ENCODE results near the gene ARFGEF2. TPM values are rescaled to one million over a fixed set of nuclear protein-coding genes. Genes with fewer than 3 reads are reported as not detected.
"Not testable (repeated sequence)": the region's sequence is repeated elsewhere in the genome, so short reads cannot be mapped to it uniquely, and the experiment has no call there.

ARFGEF2 gene
- total RNA-seq, 1 donor from 2014 or later, result 28.3 TPM

DNA sequence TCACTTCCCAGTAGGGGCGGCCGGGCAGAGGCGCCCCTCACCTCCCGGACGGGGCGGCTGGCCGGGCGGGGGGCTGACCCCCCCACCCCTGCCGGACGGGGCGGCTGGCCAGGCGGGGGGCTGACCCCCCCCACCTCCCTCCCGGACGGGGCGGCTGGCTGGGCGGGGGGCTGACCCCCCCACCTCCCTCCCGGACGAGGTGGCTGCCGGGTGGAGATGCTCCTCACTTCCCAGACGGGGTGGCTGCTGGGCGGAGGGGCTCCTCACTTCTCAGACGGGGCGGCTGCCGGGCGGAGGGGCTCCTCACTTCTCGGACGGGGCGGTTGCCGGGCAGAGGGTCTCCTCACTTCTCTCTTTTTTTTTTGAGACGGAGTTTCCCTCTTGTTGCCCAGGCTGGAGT, 14.7 kb downstream of the ARFGEF2 start:
- H3K9me3 Mint-ChIP-seq; H3K27me3 Mint-ChIP-seq (ENCODE audit: insufficient read depth); H3K4me3 Mint-ChIP-seq; H3K36me3 Mint-ChIP-seq (ENCODE audit: low read depth); intact Hi-C loops (cut with micrococcal nuclease); DNase-seq (ENCODE audit: low spot score); H3K27ac Mint-ChIP-seq: not testable (repeated sequence)
- peaks cover 10% of the 10 kb centered on the region for H3K4me1 Mint-ChIP-seq (ENCODE audit: low read depth)

DNA sequence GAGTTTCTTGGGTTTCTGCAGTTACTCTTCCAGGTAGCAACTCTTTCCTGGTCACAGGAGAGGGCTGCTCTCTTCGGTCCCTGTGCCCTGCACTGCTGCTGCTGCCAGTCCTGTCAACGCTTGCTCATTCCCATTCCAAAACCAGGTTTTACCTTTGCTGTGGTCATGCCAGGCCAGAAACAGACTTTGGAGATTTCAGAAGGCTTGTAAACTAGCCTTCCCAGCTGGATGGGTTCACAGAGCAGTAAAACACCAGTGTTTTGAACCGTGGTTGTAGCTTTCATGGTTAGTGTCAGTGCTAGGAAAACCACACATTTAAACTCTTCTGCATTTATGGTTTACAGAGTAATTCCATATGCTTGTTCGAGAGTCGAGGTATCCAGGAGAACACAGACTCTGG, 16.2 kb downstream of the ARFGEF2 start:
- Mint-ChIP-seq H3K4me1 (ENCODE audit: low read depth) (peaks cover 10% of the 10 kb centered on the region), H3K27me3 (ENCODE audit: insufficient read depth) (no peaks in the 10 kb centered on the region), H3K4me3 (no peak overlapping the region), H3K27ac (no peak overlapping the region), H3K36me3 (ENCODE audit: low read depth) (peaks cover 5% of the 10 kb centered on the region), H3K9me3 (no peaks in the 10 kb centered on the region)
- DNase-seq (ENCODE audit: low spot score), result no peak
- intact Hi-C loops (cut with micrococcal nuclease), result no loop called here

DNA sequence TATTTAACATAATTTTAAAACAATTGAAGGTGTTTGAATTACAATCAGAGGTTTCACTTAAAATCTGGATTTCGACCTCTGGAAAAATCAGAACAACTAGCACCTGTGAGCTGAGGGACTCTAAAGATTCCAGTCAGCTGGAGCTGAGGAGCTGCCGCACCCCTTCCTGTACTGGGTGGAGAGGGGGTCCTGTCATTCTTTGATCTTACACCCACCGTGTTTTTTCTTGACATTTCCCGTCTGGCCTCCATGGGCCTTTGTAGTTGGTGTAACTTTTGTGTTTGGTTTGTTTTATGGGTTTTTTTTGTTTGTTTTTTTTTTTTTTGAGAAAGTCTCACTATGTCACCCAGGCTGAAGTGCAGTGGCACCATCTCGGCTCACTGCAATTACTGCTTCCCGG, 17.2 kb downstream of the ARFGEF2 start:
- Mint-ChIP-seq H3K9me3 (no peaks in the 10 kb centered on the region), H3K4me3 (no peak overlapping the region), H3K27me3 (ENCODE audit: insufficient read depth) (no peaks in the 10 kb centered on the region), H3K4me1 (ENCODE audit: low read depth) (peaks cover 10% of the 10 kb centered on the region), H3K27ac (no peak overlapping the region), H3K36me3 (ENCODE audit: low read depth) (peaks cover 12% of the 10 kb centered on the region)
- no peak for DNase-seq (ENCODE audit: low spot score)
- intact Hi-C loops (cut with micrococcal nuclease), result no loop called here

DNA sequence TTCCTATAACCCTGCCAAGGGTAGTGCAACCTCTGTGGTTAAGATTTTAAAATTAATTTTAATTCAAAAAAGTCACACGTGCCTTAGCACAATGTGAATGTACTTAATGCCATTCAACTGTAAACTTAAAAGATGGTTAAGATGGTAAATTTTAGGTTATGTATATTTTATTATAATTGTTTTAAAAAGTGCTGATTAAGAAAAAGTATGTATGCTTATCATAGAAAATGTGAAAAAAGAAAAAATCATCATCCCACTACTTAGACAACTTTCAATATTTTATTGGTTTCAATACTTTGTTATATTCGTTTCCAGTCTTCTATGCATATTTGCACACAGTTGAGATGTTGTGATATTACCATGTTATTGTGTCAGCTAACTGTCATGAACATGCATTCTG, 18.7 kb downstream of the ARFGEF2 start:
- intact Hi-C loops (cut with micrococcal nuclease), result no loop called here
- H3K27me3 Mint-ChIP-seq (ENCODE audit: insufficient read depth), result no peaks in the 10 kb centered on the region
- H3K9me3 Mint-ChIP-seq, result no peaks in the 10 kb centered on the region
- H3K4me1 Mint-ChIP-seq (ENCODE audit: low read depth), result no peaks in the 10 kb centered on the region
- H3K4me3 Mint-ChIP-seq, result no peak overlapping the region
- no peak for DNase-seq (ENCODE audit: low spot score)
- H3K36me3 Mint-ChIP-seq (ENCODE audit: low read depth), result peaks cover 13% of the 10 kb centered on the region
- no peak overlapping the region for H3K27ac Mint-ChIP-seq

DNA sequence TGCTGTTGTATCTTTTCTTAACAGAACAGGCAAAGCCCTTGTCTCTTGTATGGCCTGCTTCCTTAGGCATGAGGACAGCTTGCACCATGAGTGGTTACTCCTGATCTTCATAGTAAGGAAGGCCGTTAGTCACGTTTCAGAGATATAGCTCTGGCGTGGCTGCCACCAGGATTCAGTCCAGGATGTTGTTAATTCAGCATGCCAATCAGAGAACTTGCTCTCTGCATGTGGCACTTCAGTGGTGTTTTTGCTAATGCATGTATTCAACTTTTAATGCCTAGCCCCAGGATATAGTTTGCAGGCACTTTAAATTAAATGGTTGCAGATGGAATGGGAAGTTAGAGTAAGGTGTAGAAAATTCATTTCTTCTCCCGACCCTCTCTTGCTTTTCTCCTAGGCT, 20.0 kb downstream of the ARFGEF2 start:
- Mint-ChIP-seq H3K27ac (no peak overlapping the region), H3K36me3 (ENCODE audit: low read depth) (peaks cover 13% of the 10 kb centered on the region), H3K27me3 (ENCODE audit: insufficient read depth) (no peaks in the 10 kb centered on the region), H3K9me3 (no peaks in the 10 kb centered on the region), H3K4me1 (ENCODE audit: low read depth) (no peaks in the 10 kb centered on the region), H3K4me3 (no peak overlapping the region)
- no peak for DNase-seq (ENCODE audit: low spot score)
- intact Hi-C loops (cut with micrococcal nuclease), result no loop called here

- Mint-ChIP-seq H3K4me3 (no peak overlapping the region), H3K4me1 (ENCODE audit: low read depth) (no peaks in the 10 kb centered on the region), H3K27me3 (ENCODE audit: insufficient read depth) (no peaks in the 10 kb centered on the region), H3K9me3 (no peaks in the 10 kb centered on the region), H3K36me3 (ENCODE audit: low read depth) (peaks cover 13% of the 10 kb centered on the region), H3K27ac (no peak overlapping the region)
- intact Hi-C loops (cut with micrococcal nuclease), result no loop called here
- no peak for DNase-seq (ENCODE audit: low spot score)
Measured at GRCh38 chr20:48942730-48943129, 21.2 kb downstream of the ARFGEF2 start.

DNA sequence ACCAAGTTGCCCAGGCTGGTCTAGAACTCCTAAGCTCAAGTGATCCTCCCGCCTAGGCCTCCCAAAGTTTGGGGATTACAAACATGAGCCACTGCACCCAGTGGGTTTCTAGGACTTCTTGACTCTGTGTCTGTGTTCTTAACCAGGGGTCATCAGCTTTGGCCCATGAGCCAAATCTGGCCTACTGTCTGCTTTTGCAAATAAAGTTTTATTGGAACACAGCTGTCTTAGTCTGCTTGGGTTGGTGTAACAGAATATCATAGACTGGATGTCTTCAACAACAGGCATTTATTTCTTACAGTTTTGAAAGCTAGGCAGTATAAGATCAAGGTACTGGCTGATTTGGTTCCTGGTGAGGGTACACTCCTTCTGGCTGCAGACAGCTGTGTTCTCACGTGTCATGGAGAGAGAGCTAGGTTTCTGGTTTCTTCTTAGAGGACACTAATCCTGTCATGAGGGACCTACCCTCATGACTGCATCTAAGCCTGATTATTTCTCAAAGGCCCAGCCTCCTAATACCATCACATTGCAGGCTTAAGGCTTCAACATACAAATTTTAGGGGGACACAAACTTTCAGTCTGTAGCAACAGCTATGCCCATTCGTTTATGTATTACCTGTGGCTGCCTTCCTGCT, 23.3 kb downstream of the ARFGEF2 start:
- Mint-ChIP-seq H3K27me3 (ENCODE audit: insufficient read depth) (no peaks in the 10 kb centered on the region), H3K36me3 (ENCODE audit: low read depth) (peaks cover 16% of the 10 kb centered on the region), H3K27ac (no peak overlapping the region), H3K9me3 (no peaks in the 10 kb centered on the region), H3K4me3 (no peak overlapping the region), H3K4me1 (ENCODE audit: low read depth) (no peaks in the 10 kb centered on the region)
- no peak for DNase-seq (ENCODE audit: low spot score)
- intact Hi-C loops (cut with micrococcal nuclease), result no loop called here

DNA sequence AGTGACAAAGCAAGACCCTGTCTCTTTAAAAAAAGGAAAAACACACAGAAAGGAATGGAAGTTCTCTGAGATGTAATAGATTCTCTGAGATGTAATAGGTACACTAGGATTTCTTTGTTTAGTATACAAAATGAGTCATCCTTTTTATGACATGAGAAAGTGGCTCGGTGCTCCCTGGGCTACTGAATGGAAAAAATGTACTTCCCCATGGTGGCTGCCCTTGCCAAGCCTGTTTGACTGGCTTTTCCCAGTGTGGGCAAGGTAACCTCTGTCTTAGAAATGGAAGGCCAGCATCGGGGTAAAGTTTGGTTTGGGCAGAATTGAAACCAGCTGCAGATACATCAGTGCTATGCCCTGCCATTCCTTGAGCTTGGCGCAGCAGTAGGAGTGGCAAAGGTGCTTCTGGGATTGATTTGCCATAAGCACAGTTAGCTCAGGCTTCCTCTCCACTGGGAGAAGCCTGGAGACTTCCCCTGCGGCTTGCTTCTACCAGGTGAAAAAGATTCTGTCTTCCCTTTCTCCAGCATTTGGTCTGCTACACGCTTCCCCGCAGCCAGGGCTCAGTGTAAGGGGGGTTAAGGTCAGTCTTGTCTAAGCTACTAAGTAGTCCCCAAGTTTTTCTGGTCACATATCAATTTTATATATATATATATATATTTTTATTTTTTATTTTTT, 24.5 kb downstream of the ARFGEF2 start:
- Mint-ChIP-seq H3K27me3 (ENCODE audit: insufficient read depth) (no peaks in the 10 kb centered on the region), H3K4me1 (ENCODE audit: low read depth) (no peaks in the 10 kb centered on the region), H3K27ac (no peak overlapping the region)

DNA sequence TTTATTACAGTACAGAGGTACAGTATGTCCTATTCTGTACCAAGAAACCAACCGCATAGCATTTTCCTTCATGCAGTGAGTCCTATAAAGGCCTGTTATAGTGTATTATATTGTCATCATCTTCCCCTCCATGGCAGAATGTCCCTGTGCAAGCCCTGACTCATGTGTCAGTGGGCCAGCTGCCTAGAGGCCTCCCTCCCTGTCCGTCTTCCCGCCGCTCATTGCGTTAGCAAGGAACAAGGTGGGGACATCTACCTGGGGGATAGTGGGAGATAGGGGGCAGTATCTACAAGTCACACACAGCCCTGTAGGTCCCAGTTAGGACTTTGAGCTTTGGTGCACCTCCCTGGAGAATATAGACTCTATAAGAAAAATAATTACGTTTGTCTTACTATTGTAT, 27.1 kb downstream of the ARFGEF2 start:
- intact Hi-C loops (cut with micrococcal nuclease), result no loop called here

More for the DNA sequence above, 24.5 kb downstream of the ARFGEF2 start:
- Mint-ChIP-seq H3K36me3 (ENCODE audit: low read depth) (peaks cover 19% of the 10 kb centered on the region), H3K4me3 (no peak overlapping the region), H3K9me3 (no peaks in the 10 kb centered on the region)
- no peak for DNase-seq (ENCODE audit: low spot score)
- intact Hi-C loops (cut with micrococcal nuclease), result no loop called here

DNA sequence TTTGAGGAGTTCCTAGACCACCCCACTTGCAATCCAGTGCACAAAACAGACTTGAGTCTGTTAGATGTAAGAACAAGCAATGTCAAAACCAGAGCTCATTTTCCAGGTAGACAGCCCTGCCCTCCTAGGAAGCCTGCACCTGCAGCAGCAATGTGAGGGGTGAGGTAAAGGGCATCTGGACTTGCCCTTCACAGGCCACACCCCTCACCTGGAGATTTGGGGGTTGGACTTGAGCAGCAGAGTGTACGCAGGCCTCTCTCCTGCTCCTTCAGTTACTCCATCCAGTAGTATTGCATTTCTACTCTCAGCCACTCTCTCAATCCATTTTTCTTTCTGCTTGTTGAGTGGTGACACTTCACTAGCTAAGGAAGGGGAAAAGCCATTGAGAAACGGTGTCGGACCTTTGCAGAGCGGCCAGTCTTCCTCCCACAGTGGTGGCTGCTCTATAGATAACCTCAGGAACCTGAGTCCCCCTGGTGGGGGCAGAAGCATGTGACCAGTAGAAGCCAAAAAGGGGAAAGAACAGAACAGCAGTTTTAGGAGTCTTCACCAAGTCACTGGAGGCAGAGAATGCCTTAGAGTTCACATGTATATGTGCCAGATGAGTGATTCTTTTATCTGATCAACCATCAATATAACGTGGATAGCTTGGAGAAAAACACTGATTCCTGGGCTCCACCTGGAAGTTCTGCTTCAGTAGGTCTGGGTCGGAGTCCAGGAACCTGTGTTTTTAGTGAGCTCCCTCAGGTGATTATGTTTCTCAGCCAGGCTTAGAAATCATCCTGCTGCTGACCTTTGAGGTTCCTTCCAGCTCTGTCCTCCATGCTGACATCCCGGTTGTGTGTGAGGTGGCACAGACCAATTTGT, 28.0 kb downstream of the ARFGEF2 start:
- Mint-ChIP-seq H3K4me3 (no peak overlapping the region), H3K9me3 (no peaks in the 10 kb centered on the region), H3K4me1 (ENCODE audit: low read depth) (no peaks in the 10 kb centered on the region), H3K36me3 (ENCODE audit: low read depth) (peaks cover 19% of the 10 kb centered on the region), H3K27ac (no peak overlapping the region), H3K27me3 (ENCODE audit: insufficient read depth) (no peaks in the 10 kb centered on the region)
- intact Hi-C loops (cut with micrococcal nuclease), result no loop called here
- DNase-seq (ENCODE audit: low spot score), result no peak

More for the DNA sequence above, 27.1 kb downstream of the ARFGEF2 start:
- Mint-ChIP-seq H3K27ac (no peak overlapping the region), H3K4me1 (ENCODE audit: low read depth) (no peaks in the 10 kb centered on the region), H3K4me3 (no peak overlapping the region), H3K9me3 (no peaks in the 10 kb centered on the region), H3K27me3 (ENCODE audit: insufficient read depth) (no peaks in the 10 kb centered on the region), H3K36me3 (ENCODE audit: low read depth) (peaks cover 18% of the 10 kb centered on the region)
- no peak for DNase-seq (ENCODE audit: low spot score)

DNA sequence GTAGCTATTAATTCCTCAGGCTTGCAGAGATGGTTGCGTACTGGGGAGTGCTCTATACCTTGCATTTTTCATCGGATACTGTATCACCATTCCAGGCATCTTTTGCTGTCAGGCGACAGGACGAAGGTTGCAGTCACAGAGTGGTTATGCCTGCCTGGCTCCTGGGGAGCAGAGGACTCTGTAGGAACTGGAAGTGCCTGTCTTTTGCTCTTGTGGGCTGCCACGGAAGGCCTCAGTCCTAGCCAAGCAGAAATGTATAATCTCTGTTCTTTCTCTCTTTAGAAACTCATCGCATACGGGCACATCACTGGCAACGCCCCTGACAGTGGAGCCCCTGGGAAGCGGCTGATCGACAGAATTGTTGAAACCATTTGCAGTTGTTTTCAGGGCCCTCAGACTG, 29.5 kb downstream of the ARFGEF2 start:
- no peak overlapping the region for H3K4me3 Mint-ChIP-seq
- H3K9me3 Mint-ChIP-seq, result no peaks in the 10 kb centered on the region
- H3K27me3 Mint-ChIP-seq (ENCODE audit: insufficient read depth), result no peaks in the 10 kb centered on the region
- no peak for DNase-seq (ENCODE audit: low spot score)
- no peak overlapping the region for H3K27ac Mint-ChIP-seq
- H3K4me1 Mint-ChIP-seq (ENCODE audit: low read depth), result no peaks in the 10 kb centered on the region
- peaks cover 25% of the 10 kb centered on the region for H3K36me3 Mint-ChIP-seq (ENCODE audit: low read depth)
- intact Hi-C loops (cut with micrococcal nuclease), result no loop called here

DNA sequence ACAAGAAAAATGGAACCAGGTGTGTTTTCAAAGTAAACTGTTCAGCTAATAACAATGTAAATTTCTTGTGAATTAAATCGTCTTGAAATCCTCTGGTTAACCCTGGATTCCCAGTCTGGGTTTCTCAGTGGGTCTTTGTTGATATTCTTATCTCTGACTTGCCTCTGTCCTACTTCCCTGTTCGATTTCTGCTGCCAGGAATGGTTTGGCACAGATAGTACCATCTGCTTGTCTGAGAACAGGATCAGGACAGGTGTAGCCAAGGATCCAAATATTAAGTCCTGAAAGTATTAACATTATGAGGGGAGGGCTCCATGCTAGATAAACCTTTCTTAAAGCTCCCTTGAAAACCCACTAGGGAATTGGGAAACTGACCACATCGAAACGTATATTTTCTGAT, 30.1 kb downstream of the ARFGEF2 start:
- Mint-ChIP-seq H3K27ac (no peak overlapping the region), H3K27me3 (ENCODE audit: insufficient read depth) (no peaks in the 10 kb centered on the region), H3K4me1 (ENCODE audit: low read depth) (no peaks in the 10 kb centered on the region), H3K9me3 (no peaks in the 10 kb centered on the region), H3K36me3 (ENCODE audit: low read depth) (peaks cover 27% of the 10 kb centered on the region), H3K4me3 (no peak overlapping the region)
- intact Hi-C loops (cut with micrococcal nuclease), result no loop called here
- DNase-seq (ENCODE audit: low spot score), result no peak

DNA sequence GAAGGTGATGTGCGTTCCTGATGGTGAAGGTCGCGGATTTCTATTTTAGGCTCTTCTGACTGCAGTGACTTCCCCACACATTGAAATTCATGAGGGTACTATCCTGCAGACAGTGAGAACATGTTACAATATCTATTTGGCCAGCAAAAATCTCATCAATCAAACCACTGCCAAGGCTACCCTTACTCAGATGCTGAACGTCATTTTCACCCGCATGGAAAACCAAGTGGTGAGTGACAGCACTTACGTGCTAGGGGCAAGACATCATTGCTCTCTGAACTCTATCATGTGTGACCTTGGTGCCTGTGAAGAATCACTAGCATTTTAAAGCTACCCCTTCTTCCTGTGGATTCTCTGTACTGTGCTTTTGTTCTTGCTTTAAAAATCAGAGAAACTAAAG, 31.1 kb downstream of the ARFGEF2 start:
- no peaks in the 10 kb centered on the region for H3K9me3 Mint-ChIP-seq
- no peak overlapping the region for H3K4me3 Mint-ChIP-seq
- intact Hi-C loops (cut with micrococcal nuclease), result no loop called here
- no peaks in the 10 kb centered on the region for H3K4me1 Mint-ChIP-seq (ENCODE audit: low read depth)
- no peaks in the 10 kb centered on the region for H3K27me3 Mint-ChIP-seq (ENCODE audit: insufficient read depth)
- peaks cover 34% of the 10 kb centered on the region for H3K36me3 Mint-ChIP-seq (ENCODE audit: low read depth)
- H3K27ac Mint-ChIP-seq, result no peak overlapping the region
- DNase-seq (ENCODE audit: low spot score), result no peak

Data from activated T-helper 1 cell treated with anti-CD3 and anti-CD28 coated beads, Interleukin-12 subunit alpha, Interleukin-12 subunit beta, Interleukin-2, Interleukin-4 antibody, amounts not matched to agents 30 ng/mL and 10 ng/mL and 1 ng/mL, durations not matched to agents 14 hours and 24 hours and 36 hours (primary cell).